ENCODE measurements around the gene SNTB2. TPM values are rescaled to one million over a fixed set of nuclear protein-coding genes. Genes with fewer than 3 reads are reported as not detected.

SNTB2 gene
- total and polyA plus RNA-seq, 2 of the 4 experiments (the other 2 are of a cell fraction) = 23.5 to 47.5 TPM

DNA sequence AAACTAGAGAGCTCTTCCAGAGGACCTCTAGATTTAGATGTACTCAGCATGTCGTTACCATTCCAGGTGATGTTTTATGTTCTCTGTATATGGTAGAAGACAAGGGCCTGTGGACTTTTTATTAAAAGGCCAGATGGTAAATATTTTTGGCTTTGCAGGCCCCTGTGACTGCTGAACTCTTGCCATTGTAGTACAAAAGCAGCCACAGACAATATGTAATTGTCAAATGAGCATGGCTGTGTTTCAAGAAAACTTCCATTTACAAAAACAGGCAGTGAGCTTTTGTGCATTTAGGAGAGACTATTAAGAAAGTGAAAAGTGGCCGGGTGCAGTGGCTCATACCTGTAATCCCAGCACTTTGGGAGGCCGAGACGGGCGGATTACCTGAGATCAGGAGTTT is 157.2 kb downstream of the SNTB2 start:
- H2BK120ac ChIP-seq (ENCODE audit: low read depth, low read length) = no peak overlapping the region
- dilution Hi-C loops (cut with HindIII; ENCODE audit: low sequenced_read_pairs, unreplicated experiment) (no loop called here), in situ Hi-C loops (cut with MboI; ENCODE audit: low sequenced_read_pairs) (no loop called here), intact Hi-C loops (cut with micrococcal nuclease) (no loop called here)
- no peak overlapping the region for H3K4me2 ChIP-seq (ENCODE audit: low read depth, low read length)
- H3K27ac ChIP-seq (ENCODE audit: insufficient read depth, low read length) = no peak overlapping the region
- H4K20me1 ChIP-seq (ENCODE audit: insufficient read depth, low read length) = no peaks in the 10 kb centered on the region
- no peak overlapping the region for H2AK9ac ChIP-seq (replicated peaks; ENCODE audit: low read depth, low read length, poor library complexity)
- peaks cover 12% of the 10 kb centered on the region for H3K36me3 ChIP-seq (ENCODE audit: control insufficient read depth, insufficient read depth, low read length)
- no peaks in the 10 kb centered on the region for H3K9me3 ChIP-seq (ENCODE audit: control insufficient read depth, insufficient read depth, low read length)
- no peak overlapping the region for H3K18ac ChIP-seq (ENCODE audit: low read depth, low read length)
- H3K14ac ChIP-seq (replicated peaks; ENCODE audit: low read depth, low read length) = no peak overlapping the region
- no peak overlapping the region for H4K5ac ChIP-seq (ENCODE audit: low read depth, low read length)
- no TSS peak for BruUV-seq (replicated peaks)
- DNase-seq (no peak), ATAC-seq (ENCODE audit: low read depth) (no peak)
- no peak overlapping the region for H2BK15ac ChIP-seq (ENCODE audit: low read depth, low read length)
- peaks cover 6 to 20% of the 10 kb centered on the region in 2 experiments for H3K79me1 ChIP-seq (ENCODE audit: low read depth in 1 of 2, low read length in 2 of 2)
- H4K8ac ChIP-seq (ENCODE audit: low read depth in 2 of 2, low read length in 2 of 2) = no peak overlapping the region
- no peak overlapping the region for H3K9ac ChIP-seq (ENCODE audit: low read depth, low read length)
- no peak overlapping the region for H3K4ac ChIP-seq (ENCODE audit: low read depth, low read length)
- H4K91ac ChIP-seq (ENCODE audit: insufficient read depth, low read depth, low read length) = no peak overlapping the region
- H3K4me3 ChIP-seq (ENCODE audit: insufficient read depth, low read depth, low read length) = no peak overlapping the region
- no peak overlapping the region for H2AFZ ChIP-seq (replicated peaks; ENCODE audit: low read length, poor library complexity)
- ChIA-PET POLR2A (ENCODE audit: unreplicated experiment) (no interaction called here), CTCF (no interaction called here)
- no peak overlapping the region for H2BK20ac ChIP-seq (ENCODE audit: low read depth, low read length)
- no peaks in the 10 kb centered on the region for H3K27me3 ChIP-seq (ENCODE audit: control insufficient read depth, insufficient read depth, low read length)
- no CpG with 5 or more reads among the region's 5 CpGs for WGBS, 2 experiments (ENCODE audit: extremely low coverage in 2 of 2, insufficient read length in 1 of 2)
- H3K4me1 ChIP-seq (ENCODE audit: control insufficient read depth, insufficient read depth, low read length) = 0 out of 2 replicates have a peak, but pooled peaks cover 1% of the 10 kb centered on the region
- H3K9me1 ChIP-seq (ENCODE audit: insufficient read depth, low read length) = no peaks in the 10 kb centered on the region
- H3K23ac ChIP-seq (ENCODE audit: low read depth, low read length) = no peak overlapping the region
- TF ChIP-seq RCOR1 (IDR thresholded peaks at IDR 0.05; ENCODE audit: insufficient replicate concordance, low read length) = no peak
- TF ChIP-seq MAFK (IDR thresholded peaks at IDR 0.05; ENCODE audit: low read depth, low read length) = no peak
- TF ChIP-seq, protein P1, sequence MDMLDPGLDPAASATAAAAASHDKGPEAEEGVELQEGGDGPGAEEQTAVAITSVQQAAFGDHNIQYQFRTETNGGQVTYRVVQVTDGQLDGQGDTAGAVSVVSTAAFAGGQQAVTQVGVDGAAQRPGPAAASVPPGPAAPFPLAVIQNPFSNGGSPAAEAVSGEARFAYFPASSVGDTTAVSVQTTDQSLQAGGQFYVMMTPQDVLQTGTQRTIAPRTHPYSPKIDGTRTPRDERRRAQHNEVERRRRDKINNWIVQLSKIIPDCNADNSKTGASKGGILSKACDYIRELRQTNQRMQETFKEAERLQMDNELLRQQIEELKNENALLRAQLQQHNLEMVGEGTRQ (IDR thresholded peaks at IDR 0.05; ENCODE audit: low read depth, low read length) = no peak
- TF ChIP-seq, protein P2, sequence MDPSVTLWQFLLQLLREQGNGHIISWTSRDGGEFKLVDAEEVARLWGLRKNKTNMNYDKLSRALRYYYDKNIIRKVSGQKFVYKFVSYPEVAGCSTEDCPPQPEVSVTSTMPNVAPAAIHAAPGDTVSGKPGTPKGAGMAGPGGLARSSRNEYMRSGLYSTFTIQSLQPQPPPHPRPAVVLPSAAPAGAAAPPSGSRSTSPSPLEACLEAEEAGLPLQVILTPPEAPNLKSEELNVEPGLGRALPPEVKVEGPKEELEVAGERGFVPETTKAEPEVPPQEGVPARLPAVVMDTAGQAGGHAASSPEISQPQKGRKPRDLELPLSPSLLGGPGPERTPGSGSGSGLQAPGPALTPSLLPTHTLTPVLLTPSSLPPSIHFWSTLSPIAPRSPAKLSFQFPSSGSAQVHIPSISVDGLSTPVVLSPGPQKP (IDR thresholded peaks at IDR 0.05; ENCODE audit: borderline replicate concordance, low read depth, low read length) = no peak
- TF ChIP-seq CEBPB (IDR thresholded peaks at IDR 0.05; ENCODE audit: low read depth, low read length) = no peak
- no peak for TF ChIP-seq RFX5 (IDR thresholded peaks at IDR 0.05; ENCODE audit: low read depth, low read length)
- TF ChIP-seq MXI1 (IDR thresholded peaks at IDR 0.05; ENCODE audit: borderline replicate concordance, low read depth, low read length) = no peak
- TF ChIP-seq MAZ (IDR thresholded peaks at IDR 0.05; ENCODE audit: borderline replicate concordance, low read depth, low read length) = no peak
- no peak for TF ChIP-seq RAD21 (IDR thresholded peaks at IDR 0.05; ENCODE audit: low read length)
- no peak for TF ChIP-seq POLR2A (IDR thresholded peaks at IDR 0.05; ENCODE audit: low read depth, low read length)
- TF ChIP-seq NFE2L2 (IDR thresholded peaks at IDR 0.05; ENCODE audit: low read depth, low read length) = no peak
- TF ChIP-seq SMC3 (IDR thresholded peaks at IDR 0.05; ENCODE audit: low read depth, low read length) = no peak
- TF ChIP-seq FOS (IDR thresholded peaks at IDR 0.05; ENCODE audit: low read depth, low read length) = no peak
- TF ChIP-seq CHD1 (IDR thresholded peaks at IDR 0.05; ENCODE audit: low read depth, low read length) = no peak
- no peak for TF ChIP-seq BHLHE40 (IDR thresholded peaks at IDR 0.05; ENCODE audit: low read depth, low read length)
- TF ChIP-seq, protein P3, sequence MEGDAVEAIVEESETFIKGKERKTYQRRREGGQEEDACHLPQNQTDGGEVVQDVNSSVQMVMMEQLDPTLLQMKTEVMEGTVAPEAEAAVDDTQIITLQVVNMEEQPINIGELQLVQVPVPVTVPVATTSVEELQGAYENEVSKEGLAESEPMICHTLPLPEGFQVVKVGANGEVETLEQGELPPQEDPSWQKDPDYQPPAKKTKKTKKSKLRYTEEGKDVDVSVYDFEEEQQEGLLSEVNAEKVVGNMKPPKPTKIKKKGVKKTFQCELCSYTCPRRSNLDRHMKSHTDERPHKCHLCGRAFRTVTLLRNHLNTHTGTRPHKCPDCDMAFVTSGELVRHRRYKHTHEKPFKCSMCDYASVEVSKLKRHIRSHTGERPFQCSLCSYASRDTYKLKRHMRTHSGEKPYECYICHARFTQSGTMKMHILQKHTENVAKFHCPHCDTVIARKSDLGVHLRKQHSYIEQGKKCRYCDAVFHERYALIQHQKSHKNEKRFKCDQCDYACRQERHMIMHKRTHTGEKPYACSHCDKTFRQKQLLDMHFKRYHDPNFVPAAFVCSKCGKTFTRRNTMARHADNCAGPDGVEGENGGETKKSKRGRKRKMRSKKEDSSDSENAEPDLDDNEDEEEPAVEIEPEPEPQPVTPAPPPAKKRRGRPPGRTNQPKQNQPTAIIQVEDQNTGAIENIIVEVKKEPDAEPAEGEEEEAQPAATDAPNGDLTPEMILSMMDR (conservative IDR thresholded peaks at IDR 0.05; ENCODE audit: low read depth, low read length) = no peak
- H3K56ac ChIP-seq (ENCODE audit: extremely low read depth, insufficient read depth, low read length) = no peak overlapping the region
- H2BK5ac ChIP-seq (ENCODE audit: low read depth, low read length, poor library complexity, severe bottlenecking) = no peak overlapping the region
- no peak overlapping the region for H2AK5ac ChIP-seq (ENCODE audit: low read depth, low read length)

Measured in IMR-90 (cell line).